Gastrocnemius medialis (tissue), 4 donors: ENCODE data around the gene ASF1A.

Experiments
- CTCF ChIP-seq, 5 experiments: fragments of 450-650 bp in 3 of 5; fragments of 200-600 bp in 2 of 5; sonication (generic) in 2 of 5; IDR thresholded peaks in 4 of 5; conservative IDR thresholded peaks in 1 of 5; 1 replicate in 4 of 5; 2 replicates in 1 of 5; pipeline ENCODE4 v1.5.1; 2016 to 2019; ENCODE audit warnings: antibody characterized with exemption in 5 of 5, mild to moderate bottlenecking in 3 of 5, moderate library complexity in 3 of 5
- POLR2A ChIP-seq, 2 donors: fragments of 450-650 bp; IDR thresholded peaks; one replicate each; pipeline ENCODE4 v1.6.1; 2017; ENCODE audit warnings: antibody characterized with exemption in 2 of 2, mild to moderate bottlenecking in 2 of 2, moderate library complexity in 2 of 2

- TF ChIP-seq CTCF (IDR thresholded peaks at IDR 0.05 in 4 of 5, conservative IDR thresholded peaks at IDR 0.05 in 1 of 5) (no peak), POLR2A (IDR thresholded peaks at IDR 0.05) (no peak)
Measured at GRCh38 chr6:118856301-118856700, 37.7 kb upstream of the ASF1A start.
